Neural cell (in vitro differentiated cells): ENCODE data around the gene PIP5K1B.

Source experiments
- CTCF ChIP-seq: fragments of 450-650 bp; IDR thresholded peaks from 2 replicates; pipeline ENCODE4 v1.5.1; 2014; ENCODE audit warnings: antibody characterized with exemption, mild to moderate bottlenecking, moderate library complexity; ENCODE audit not compliant: poor library complexity, severe bottlenecking
- EP300 ChIP-seq: fragments of 450-650 bp; conservative IDR thresholded peaks from 2 replicates; pipeline ENCODE4 v1.6.1; 2014; ENCODE audit warnings: antibody characterized with exemption, mild to moderate bottlenecking, moderate library complexity; ENCODE audit not compliant: poor library complexity, severe bottlenecking
- EZH2 ChIP-seq: fragments of 200-600, 300-800 bp; shearing (Covaris generic), sonication (generic); IDR thresholded peaks from 2 replicates; pipeline ENCODE4 v1.6.1; 2014; ENCODE audit warnings: antibody characterized with exemption, low read length, borderline replicate concordance, mild to moderate bottlenecking; ENCODE audit not compliant: insufficient read depth, poor library complexity, severe bottlenecking
- MXI1 ChIP-seq: fragments of 450-650 bp; conservative IDR thresholded peaks from 2 replicates; pipeline ENCODE4 v1.6.1; 2014; ENCODE audit warnings: antibody characterized with exemption, mild to moderate bottlenecking; ENCODE audit not compliant: poor library complexity, severe bottlenecking
- POLR2AphosphoS5 ChIP-seq: IDR thresholded peaks from 2 replicates; pipeline ENCODE4 v1.6.1; 2012
- RAD21 ChIP-seq: fragments of 450-650 bp; conservative IDR thresholded peaks from 2 replicates; pipeline ENCODE4 v1.6.1; 2014; ENCODE audit warnings: antibody characterized with exemption, mild to moderate bottlenecking, moderate library complexity
- SMC3 ChIP-seq: fragments of 450-650 bp; conservative IDR thresholded peaks from 2 replicates; pipeline ENCODE4 v1.6.1; 2014; ENCODE audit warnings: antibody characterized with exemption, mild to moderate bottlenecking, moderate library complexity; ENCODE audit not compliant: poor library complexity
- TAF1 ChIP-seq: IDR thresholded peaks from 2 replicates; pipeline ENCODE4 v1.6.1; 2012; ENCODE audit warnings: low read depth

GRCh38 chr9:68759981-68760673, 55.1 kb downstream of the PIP5K1B start:
- TF ChIP-seq CTCF (no peak), EZH2 (no peak), SMC3 (no peak), POLR2AphosphoS5 (no peak), RAD21 (no peak), MXI1 (no peak), EP300 (no peak), TAF1 (no peak)
